Activated naive CD8-positive, alpha-beta T cell treated with anti-CD3 and anti-CD28 coated beads, Interleukin-2, amount 50 U/mL, for 24 hours (primary cell): ENCODE data around the gene SGCB.
A peak's percentile ranks its signal among the peaks of the same experiment; 100 is the strongest.

Experiments
- ATAC-seq: fragments of 150-1000 bp; cut with Tn5 transposase; one replicate; pipeline ENCODE4 v1.10.0; 2021
- DNase-seq: peaks from one replicate; pipeline ENCODE4 v3.0.0; 2021
- H3K27ac Mint-ChIP-seq: one replicate; pipeline ENCODE4 v1.8.0; 2021; ENCODE audit warnings: mild to moderate bottlenecking, mixed read lengths
- H3K27me3 Mint-ChIP-seq: one replicate; pipeline ENCODE4 v1.8.0; 2021; ENCODE audit warnings: mixed read lengths
- H3K36me3 Mint-ChIP-seq: one replicate; pipeline ENCODE4 v1.8.0; 2021; ENCODE audit warnings: low read depth, mixed read lengths
- H3K4me1 Mint-ChIP-seq: one replicate; pipeline ENCODE4 v1.8.0; 2021; ENCODE audit warnings: mixed read lengths
- H3K4me3 Mint-ChIP-seq: one replicate; pipeline ENCODE4 v1.8.0; 2021; ENCODE audit warnings: mild to moderate bottlenecking, moderate library complexity, mixed read lengths
- H3K9me3 Mint-ChIP-seq: one replicate; pipeline ENCODE4 v1.8.0; 2021; ENCODE audit warnings: mixed read lengths

Gene SGCB

DNA sequence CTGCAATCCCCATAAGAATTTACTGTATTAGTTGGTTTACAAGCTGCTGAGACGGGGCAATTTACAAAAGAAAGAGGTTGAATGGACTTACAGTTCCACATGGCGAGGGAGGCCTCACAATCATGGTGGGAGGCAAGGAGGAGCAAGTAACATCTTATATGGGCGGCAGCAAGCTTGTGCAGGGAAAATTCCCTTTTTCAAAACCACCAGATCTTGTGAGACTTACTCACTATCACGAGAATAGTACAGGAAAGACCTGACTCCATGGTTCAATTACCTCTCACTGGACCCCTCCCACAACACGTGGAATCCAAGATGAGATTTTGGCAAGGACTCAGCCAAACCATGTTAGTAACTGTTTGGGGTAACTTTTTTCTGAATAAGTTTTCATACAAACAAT, 11.2 kb upstream of the SGCB start:
- H3K9me3 Mint-ChIP-seq: no peaks in the 10 kb centered on the region
- H3K27me3 Mint-ChIP-seq: peaks cover 68% of the 10 kb centered on the region
- no peak for ATAC-seq
- no peak overlapping the region for H3K27ac Mint-ChIP-seq
- H3K4me3 Mint-ChIP-seq: no peak overlapping the region
- peaks cover 10% of the 10 kb centered on the region for H3K4me1 Mint-ChIP-seq
- no peaks in the 10 kb centered on the region for H3K36me3 Mint-ChIP-seq
- DNase-seq: no peak

DNA sequence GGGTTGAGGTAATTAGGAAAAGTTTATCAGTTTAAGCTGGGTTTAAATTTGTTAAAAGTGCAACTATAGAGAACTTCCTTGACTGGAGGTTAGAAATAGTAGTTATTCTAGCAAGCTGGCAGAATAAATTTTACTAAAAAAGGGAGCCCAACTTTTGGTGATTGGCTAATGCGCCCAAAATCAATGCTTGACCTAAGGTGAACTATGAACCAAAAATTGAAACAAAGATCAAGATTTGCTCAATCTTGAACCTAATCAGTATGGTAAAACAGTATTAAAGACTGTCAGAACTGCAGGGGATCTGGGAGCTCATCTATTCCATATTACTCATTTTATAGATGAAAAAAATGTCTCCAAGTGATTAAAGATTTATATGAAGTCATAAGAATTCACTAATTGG, 6.9 kb upstream of the SGCB start:
- DNase-seq (no peak), ATAC-seq (no peak)
- H3K9me3 Mint-ChIP-seq: no peaks in the 10 kb centered on the region
- H3K4me3 Mint-ChIP-seq: no peak overlapping the region
- no peaks in the 10 kb centered on the region for H3K36me3 Mint-ChIP-seq
- H3K27me3 Mint-ChIP-seq: peaks cover 45% of the 10 kb centered on the region
- no peak overlapping the region for H3K27ac Mint-ChIP-seq
- H3K4me1 Mint-ChIP-seq: no peaks in the 10 kb centered on the region

- ATAC-seq (peak; percentile 33), DNase-seq (peak; percentile 19)
- H3K4me1 Mint-ChIP-seq: peaks cover 26% of the 10 kb centered on the region
- no peaks in the 10 kb centered on the region for H3K9me3 Mint-ChIP-seq
- peaks cover 11% of the 10 kb centered on the region for H3K27me3 Mint-ChIP-seq
- H3K27ac Mint-ChIP-seq: peak overlapping the region; percentile 29
- H3K36me3 Mint-ChIP-seq: no peaks in the 10 kb centered on the region
- H3K4me3 Mint-ChIP-seq: peak overlapping the region; percentile 85
Measured at GRCh38 chr4:52037689-52038102, 403 bp downstream of the SGCB start.

DNA sequence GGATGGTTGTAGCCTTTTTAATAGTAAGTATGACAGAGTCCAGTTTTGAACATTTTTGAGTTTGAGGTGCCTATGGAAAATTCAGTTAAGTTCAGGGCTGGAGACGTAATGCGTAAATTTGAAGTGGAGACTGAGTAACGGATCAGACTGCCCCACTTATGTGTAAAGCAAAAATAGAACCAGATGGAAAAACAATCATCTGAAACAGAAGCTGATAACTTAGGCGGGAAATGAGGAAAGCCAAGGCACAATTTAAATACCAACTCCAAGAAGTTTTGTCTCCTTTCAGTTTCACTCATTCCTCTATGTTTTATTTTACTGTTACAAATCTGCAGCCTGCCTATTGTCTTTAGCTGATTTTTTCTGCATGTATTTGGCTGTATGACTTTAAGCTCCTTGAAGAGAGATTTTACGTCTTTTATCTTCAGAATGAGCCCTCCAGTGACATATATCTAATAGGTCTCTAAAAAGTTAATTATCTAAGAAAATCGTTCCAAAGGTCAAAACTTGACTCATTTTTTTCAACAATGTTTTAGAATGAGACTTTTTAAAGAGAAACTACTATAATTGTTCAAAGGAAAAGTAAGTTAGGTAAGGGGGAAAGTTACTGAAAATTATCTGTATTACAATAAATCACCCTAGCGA, 1.1 kb downstream of the SGCB start:
- Mint-ChIP-seq H3K27me3 (peaks cover 7% of the 10 kb centered on the region), H3K36me3 (no peaks in the 10 kb centered on the region), H3K27ac (peak overlapping the region; percentile 29), H3K4me1 (peaks cover 26% of the 10 kb centered on the region), H3K4me3 (peak overlapping the region; percentile 85), H3K9me3 (no peaks in the 10 kb centered on the region)
- ATAC-seq: no peak
- DNase-seq: no peak

GRCh38 chr4:52035190-52035589, 2.9 kb downstream of the SGCB start:
- no peak overlapping the region for H3K4me3 Mint-ChIP-seq
- peaks cover 26% of the 10 kb centered on the region for H3K4me1 Mint-ChIP-seq

DNA sequence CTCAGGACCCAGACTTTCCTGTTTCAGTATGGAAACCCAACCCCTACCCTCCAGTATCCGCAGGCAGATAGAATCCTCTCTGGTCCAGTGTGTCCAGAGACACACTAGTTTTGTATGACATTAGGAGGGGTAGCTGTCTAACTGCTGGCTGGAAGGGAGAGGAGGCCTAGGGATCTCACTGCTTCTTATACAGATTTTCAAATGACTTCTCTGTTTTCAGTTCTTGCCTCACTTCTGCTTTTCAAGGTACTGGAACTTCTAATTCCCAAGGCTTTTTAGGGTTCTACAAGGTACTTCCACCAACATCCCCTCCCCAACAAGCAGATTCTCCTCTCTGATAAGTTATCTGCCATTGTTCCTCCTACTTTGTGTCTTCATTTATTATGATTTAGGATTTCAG, 6.1 kb downstream of the SGCB start:
- Mint-ChIP-seq H3K27me3 (no peaks in the 10 kb centered on the region), H3K27ac (no peak overlapping the region), H3K36me3 (peaks cover 5% of the 10 kb centered on the region), H3K4me1 (peaks cover 14% of the 10 kb centered on the region), H3K9me3 (no peaks in the 10 kb centered on the region), H3K4me3 (no peak overlapping the region)
- DNase-seq: no peak
- ATAC-seq: no peak

More at GRCh38 chr4:52035190-52035589, 2.9 kb downstream of the SGCB start:
- Mint-ChIP-seq H3K27ac (no peak overlapping the region), H3K36me3 (no peaks in the 10 kb centered on the region), H3K9me3 (no peaks in the 10 kb centered on the region), H3K27me3 (peaks cover 5% of the 10 kb centered on the region)
- ATAC-seq (no peak), DNase-seq (no peak)

DNA sequence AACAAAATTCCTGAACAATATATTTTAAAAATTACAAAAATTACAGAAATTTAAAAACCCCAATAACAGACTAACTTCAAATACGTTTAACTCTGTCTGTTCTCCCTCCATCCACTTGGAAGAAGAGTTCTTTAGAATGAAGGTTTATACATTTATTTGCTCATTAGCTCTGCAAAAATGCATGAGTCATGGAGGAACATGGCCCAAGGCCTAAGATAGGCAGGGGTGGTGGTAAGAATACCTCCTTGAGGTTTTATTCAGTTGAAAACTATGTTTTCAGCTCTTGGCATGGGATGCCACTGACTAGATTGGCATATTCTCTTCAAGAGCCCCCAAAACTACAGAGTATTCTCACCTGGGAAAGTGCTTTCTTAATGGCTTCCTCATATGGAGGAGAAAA, 9.1 kb downstream of the SGCB start:
- Mint-ChIP-seq H3K4me1 (no peaks in the 10 kb centered on the region), H3K4me3 (no peak overlapping the region), H3K27me3 (no peaks in the 10 kb centered on the region), H3K36me3 (peaks cover 8% of the 10 kb centered on the region), H3K27ac (no peak overlapping the region), H3K9me3 (no peaks in the 10 kb centered on the region)
- DNase-seq (no peak), ATAC-seq (no peak)

GRCh38 chr4:52019936-52020657, 18.0 kb downstream of the SGCB start, which contains the start of gene LRRC66:
Gene LRRC66, minus strand, starts transcription at chr4:52020363. Its CDS starts 2,750 bp downstream, at chr4:52017613.
- no peak within 1 kb of the TSS for H3K27ac Mint-ChIP-seq

DNA sequence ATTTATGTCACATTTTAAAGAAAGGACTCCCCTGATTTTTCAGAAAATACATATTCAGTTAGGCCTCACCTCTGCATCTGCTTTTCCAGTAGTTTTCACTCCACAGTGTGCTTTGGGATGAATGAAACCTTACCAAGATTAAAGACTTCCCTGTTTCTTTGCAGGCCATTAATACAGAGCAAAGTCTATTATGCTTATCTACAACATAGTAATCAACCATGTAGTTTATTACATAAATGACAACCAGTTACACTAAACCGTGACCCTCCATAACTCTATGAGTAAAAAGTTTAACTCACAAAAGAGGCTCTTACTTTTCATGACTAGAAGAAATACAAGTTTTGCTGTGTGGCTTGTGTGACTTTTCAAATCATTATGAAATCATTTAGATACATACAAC, 20.3 kb downstream of the SGCB start:
- Mint-ChIP-seq H3K4me1 (no peaks in the 10 kb centered on the region), H3K4me3 (no peak overlapping the region), H3K27ac (no peak overlapping the region), H3K36me3 (no peaks in the 10 kb centered on the region), H3K27me3 (no peaks in the 10 kb centered on the region), H3K9me3 (no peaks in the 10 kb centered on the region)
- no peak for DNase-seq
- no peak for ATAC-seq

More at GRCh38 chr4:52019936-52020657, 18.0 kb downstream of the SGCB start, which contains the start of gene LRRC66:
- Mint-ChIP-seq H3K9me3 (no peaks in the 10 kb centered on the region), H3K4me3 (no peak within 1 kb of the TSS), H3K36me3 (peaks cover 2% of the 10 kb centered on the region), H3K4me1 (no peaks in the 10 kb centered on the region), H3K27me3 (no peaks in the 10 kb centered on the region)
- no peak for DNase-seq
- ATAC-seq: no peak

- H3K4me3 Mint-ChIP-seq: no peak overlapping the region
- H3K36me3 Mint-ChIP-seq: no peaks in the 10 kb centered on the region
- no peak overlapping the region for H3K27ac Mint-ChIP-seq
- no peak for DNase-seq
- no peaks in the 10 kb centered on the region for H3K4me1 Mint-ChIP-seq
- H3K27me3 Mint-ChIP-seq: no peaks in the 10 kb centered on the region
- no peaks in the 10 kb centered on the region for H3K9me3 Mint-ChIP-seq
- ATAC-seq: no peak
Measured at GRCh38 chr4:52016981-52017380, 21.1 kb downstream of the SGCB start.

GRCh38 chr4:52015366-52015765, 22.7 kb downstream of the SGCB start:
- Mint-ChIP-seq H3K36me3 (no peaks in the 10 kb centered on the region), H3K27ac (no peak overlapping the region), H3K9me3 (no peaks in the 10 kb centered on the region), H3K4me1 (no peaks in the 10 kb centered on the region), H3K4me3 (no peak overlapping the region), H3K27me3 (no peaks in the 10 kb centered on the region)
- ATAC-seq: no peak
- no peak for DNase-seq

GRCh38 chr4:52014903-52015302, 23.2 kb downstream of the SGCB start:
- ATAC-seq: no peak
- H3K36me3 Mint-ChIP-seq: no peaks in the 10 kb centered on the region
- H3K27ac Mint-ChIP-seq: no peak overlapping the region
- no peak for DNase-seq
- H3K4me3 Mint-ChIP-seq: no peak overlapping the region
- H3K27me3 Mint-ChIP-seq: no peaks in the 10 kb centered on the region
- no peaks in the 10 kb centered on the region for H3K4me1 Mint-ChIP-seq
- H3K9me3 Mint-ChIP-seq: no peaks in the 10 kb centered on the region

DNA sequence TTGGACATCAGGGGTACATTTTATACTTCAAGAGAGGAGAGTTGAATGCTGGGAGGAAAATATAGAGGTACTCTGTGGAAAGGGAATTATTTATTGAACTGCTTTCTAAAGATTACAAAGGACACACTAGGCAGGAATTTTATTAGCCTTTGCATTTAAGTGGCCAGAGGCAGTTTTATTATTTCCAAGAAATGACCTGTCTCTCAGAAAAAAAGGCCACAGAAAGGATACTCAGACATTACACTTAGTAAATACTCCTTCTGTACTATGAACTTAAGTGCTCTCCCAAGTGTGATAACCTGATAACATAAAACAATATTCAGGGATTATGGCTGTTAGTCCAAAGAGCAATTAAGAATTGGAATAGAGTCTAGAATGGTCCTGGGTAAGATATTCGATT, 25.4 kb downstream of the SGCB start:
- Mint-ChIP-seq H3K4me1 (no peaks in the 10 kb centered on the region), H3K9me3 (no peaks in the 10 kb centered on the region), H3K27ac (no peak overlapping the region), H3K36me3 (no peaks in the 10 kb centered on the region), H3K4me3 (no peak overlapping the region), H3K27me3 (no peaks in the 10 kb centered on the region)
- ATAC-seq (no peak), DNase-seq (no peak)

- no peak overlapping the region for H3K27ac Mint-ChIP-seq
- no peaks in the 10 kb centered on the region for H3K36me3 Mint-ChIP-seq
- DNase-seq (no peak), ATAC-seq (no peak)
- no peak overlapping the region for H3K4me3 Mint-ChIP-seq
- no peaks in the 10 kb centered on the region for H3K4me1 Mint-ChIP-seq
- H3K27me3 Mint-ChIP-seq: no peaks in the 10 kb centered on the region
- H3K9me3 Mint-ChIP-seq: no peaks in the 10 kb centered on the region
Measured at GRCh38 chr4:52010986-52011385, 27.1 kb downstream of the SGCB start.

DNA sequence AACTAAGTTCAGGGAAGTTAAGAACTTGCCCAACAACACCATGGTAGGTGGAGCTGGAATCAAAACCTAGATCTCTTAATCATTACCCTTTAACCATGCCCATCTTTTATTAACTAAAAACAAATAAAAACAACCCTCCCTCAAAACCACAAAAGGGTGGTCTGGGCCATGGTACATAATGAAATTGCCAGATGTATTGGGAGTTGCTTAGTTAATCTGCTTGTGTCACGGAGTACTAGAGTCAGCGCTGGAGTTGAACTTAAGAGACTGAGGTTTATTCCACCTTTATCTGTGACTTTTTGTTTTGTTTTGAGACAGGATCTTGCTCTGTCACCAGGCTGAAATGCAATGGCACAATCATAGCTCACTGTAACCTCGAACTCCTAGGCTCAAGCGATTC, 31.2 kb downstream of the SGCB start:
- Mint-ChIP-seq H3K4me1 (no peaks in the 10 kb centered on the region), H3K27me3 (no peaks in the 10 kb centered on the region), H3K27ac (no peak overlapping the region), H3K9me3 (no peaks in the 10 kb centered on the region), H3K4me3 (no peak overlapping the region), H3K36me3 (no peaks in the 10 kb centered on the region)
- no peak for ATAC-seq
- DNase-seq: no peak
